ENCODE data around the gene ZNF234.
"Not testable (repeated sequence)": the region's sequence is repeated elsewhere in the genome, so short reads cannot be mapped to it uniquely, and the experiment has no call there.

Gene ZNF234

GRCh38 chr19:44141191-44142058, at the start of gene ZNF234:
Gene ZNF234, plus strand, starts transcription at chr19:44141554. Its CDS starts 3,079 bp downstream, at chr19:44144633.
- DNase-seq = peak; percentile 80

- no peak for DNase-seq
Measured at GRCh38 chr19:44092108-44092507, 49.2 kb upstream of the ZNF234 start.

GRCh38 chr19:44093931-44094765, 47.2 kb upstream of the ZNF234 start, which contains the start of gene ZNF224:
Gene ZNF224, plus strand, starts transcription at chr19:44094361. Its CDS starts 3,513 bp downstream, at chr19:44097874.
- DNase-seq = peak; percentile 91

- no peak for DNase-seq
Measured at GRCh38 chr19:44107751-44108150, 33.6 kb upstream of the ZNF234 start.

GRCh38 chr19:44109458-44109857, 31.9 kb upstream of the ZNF234 start:
- no peak for DNase-seq

GRCh38 chr19:44111910-44112463, 29.4 kb upstream of the ZNF234 start:
- peak; percentile 82 for DNase-seq

GRCh38 chr19:44112802-44113137, 28.6 kb upstream of the ZNF234 start:
- no peak for DNase-seq

GRCh38 chr19:44113138-44113783, 28.1 kb upstream of the ZNF234 start, which contains the start of gene ZNF225:
Gene ZNF225, plus strand, starts transcription at chr19:44113399. Its CDS starts 2,429 bp downstream, at chr19:44115828.
- peak; percentile 98 for DNase-seq

GRCh38 chr19:44113784-44114390, 27.5 kb upstream of the ZNF234 start:
- no peak for DNase-seq

GRCh38 chr19:44121162-44121561, 20.2 kb upstream of the ZNF234 start:
- not testable (repeated sequence) for DNase-seq

- no peak for DNase-seq
Measured at GRCh38 chr19:44131955-44132354, 9.4 kb upstream of the ZNF234 start.

- peak; percentile 20 for DNase-seq
Measured at GRCh38 chr19:44142059-44142433, 692 bp downstream of the ZNF234 start.

GRCh38 chr19:44149776-44150175, 8.4 kb downstream of the ZNF234 start:
- no peak for DNase-seq

- no peak for DNase-seq
Measured at GRCh38 chr19:44151491-44151890, 10.1 kb downstream of the ZNF234 start.

- DNase-seq = no peak
Measured at GRCh38 chr19:44156475-44156874, 15.1 kb downstream of the ZNF234 start.

GRCh38 chr19:44163789-44164188, 22.4 kb downstream of the ZNF234 start:
- no peak for DNase-seq

- DNase-seq = no peak
Measured at GRCh38 chr19:44164327-44164672, 22.9 kb downstream of the ZNF234 start.

- peak; percentile 98 for DNase-seq
Measured at GRCh38 chr19:44164673-44165512, 23.5 kb downstream of the ZNF234 start, which contains the start of gene ZNF226. Gene ZNF226, plus strand, starts transcription at chr19:44165100. Its CDS starts 4,981 bp downstream, at chr19:44170081.

- DNase-seq = not testable (repeated sequence)
Measured at GRCh38 chr19:44170660-44171059, 29.3 kb downstream of the ZNF234 start.

GRCh38 chr19:44176590-44176989, 35.2 kb downstream of the ZNF234 start:
- DNase-seq = no peak

- DNase-seq = no peak
Measured at GRCh38 chr19:44180968-44181367, 39.6 kb downstream of the ZNF234 start.

All from fibroblast of skin of right quadriceps (primary cell).